TTC549 (cell line): Measurements from ENCODE around the gene RPUSD1.
"Not testable (repeated sequence)": the region's sequence is repeated elsewhere in the genome, so short reads cannot be mapped to it uniquely, and the experiment has no call there.

Experiments
- FAIRE-seq: peaks from 2 replicates; lab custom pipeline; 2012; peaks lifted over from hg19 to GRCh38; lab: Jason Lieb, UNC

The RPUSD1 gene, protein sequence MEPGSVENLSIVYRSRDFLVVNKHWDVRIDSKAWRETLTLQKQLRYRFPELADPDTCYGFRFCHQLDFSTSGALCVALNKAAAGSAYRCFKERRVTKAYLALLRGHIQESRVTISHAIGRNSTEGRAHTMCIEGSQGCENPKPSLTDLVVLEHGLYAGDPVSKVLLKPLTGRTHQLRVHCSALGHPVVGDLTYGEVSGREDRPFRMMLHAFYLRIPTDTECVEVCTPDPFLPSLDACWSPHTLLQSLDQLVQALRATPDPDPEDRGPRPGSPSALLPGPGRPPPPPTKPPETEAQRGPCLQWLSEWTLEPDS

DNA sequence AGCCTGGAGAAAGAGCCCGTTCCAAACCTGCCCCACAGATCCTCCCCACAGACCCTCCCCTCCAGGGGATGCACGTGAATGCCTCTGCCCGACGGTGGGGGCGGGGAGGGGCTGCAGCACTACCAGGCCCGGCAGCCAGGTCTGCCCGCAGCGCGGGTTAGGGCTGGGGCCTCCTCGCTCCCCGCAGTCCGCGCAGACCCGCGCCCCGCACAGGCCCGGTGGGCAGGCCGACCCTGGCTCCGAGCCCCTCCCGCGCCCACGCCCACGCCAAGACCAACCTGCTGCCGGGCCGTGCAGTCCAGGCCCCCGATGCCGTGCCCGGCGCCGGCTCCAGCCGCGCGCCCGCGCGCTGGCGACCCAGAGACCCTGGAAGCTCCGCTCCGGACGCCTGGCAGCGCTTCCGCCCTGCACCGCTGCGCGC is at the start of gene RPUSD1:
Gene RPUSD1, minus strand, starts transcription at position 404 of the 421 bp plus-strand sequence. CDS start 644 bp downstream, outside the sequence.
- FAIRE-seq, result no peak

DNA sequence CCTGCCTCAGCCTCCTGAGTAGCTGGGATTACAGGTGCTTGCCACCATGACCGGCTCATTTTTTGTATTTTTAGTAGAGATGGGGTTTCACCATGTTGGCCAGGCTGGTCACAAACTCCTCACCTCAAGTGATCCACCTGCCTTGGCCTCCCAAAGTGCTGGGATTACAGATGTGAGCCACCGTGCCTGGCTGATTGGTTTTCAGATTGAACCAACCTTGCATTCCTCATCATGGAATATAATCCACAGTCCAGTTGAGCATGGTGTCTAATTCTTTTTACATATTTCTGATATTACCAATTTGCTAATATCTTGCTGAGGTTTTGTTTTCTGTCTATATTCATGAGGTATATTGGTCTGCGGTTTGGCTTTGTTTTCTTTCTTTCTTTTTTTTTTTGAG is 48.6 kb upstream of the RPUSD1 start:
- not testable (repeated sequence) for FAIRE-seq

DNA sequence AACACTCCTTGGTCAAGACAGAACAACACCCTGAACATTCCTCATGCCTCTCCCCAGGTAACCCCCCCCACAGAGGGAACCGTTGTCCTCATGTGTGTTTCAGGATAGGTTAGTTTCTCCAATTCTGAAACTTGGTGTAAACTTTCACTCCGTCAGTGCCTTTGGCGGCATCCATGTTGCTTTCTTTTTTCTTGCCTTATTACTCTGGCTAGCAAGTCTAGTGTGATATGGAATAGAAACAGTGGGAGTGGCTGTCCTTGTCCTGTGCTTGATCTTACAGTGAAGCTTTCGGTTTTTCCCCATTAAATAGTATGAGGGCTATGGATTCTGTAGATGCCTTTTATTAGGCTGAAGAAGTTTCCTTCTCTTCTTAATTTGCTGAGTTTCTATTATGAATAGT is 48.0 kb upstream of the RPUSD1 start:
- no peak for FAIRE-seq

DNA sequence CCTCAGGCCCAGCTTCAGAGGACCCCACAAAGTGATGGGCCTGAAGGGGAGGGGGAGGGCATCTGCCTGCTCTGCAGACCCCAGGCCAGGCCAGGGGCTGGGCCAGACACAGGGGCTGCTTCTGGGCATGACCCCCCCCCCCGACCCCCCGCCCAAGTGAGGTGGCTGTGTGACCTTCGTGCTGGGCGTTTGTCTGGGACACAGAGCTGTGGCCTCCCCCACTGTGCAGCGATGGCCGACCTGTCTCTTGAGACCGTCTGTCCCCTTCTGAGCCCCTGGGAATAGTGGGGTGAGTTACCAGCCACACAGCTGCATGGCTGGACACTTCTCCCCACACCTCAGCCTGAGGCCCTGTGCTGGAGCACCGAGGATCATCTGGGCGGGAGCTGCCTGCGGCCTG is 47.2 kb upstream of the RPUSD1 start:
- FAIRE-seq, result no peak

DNA sequence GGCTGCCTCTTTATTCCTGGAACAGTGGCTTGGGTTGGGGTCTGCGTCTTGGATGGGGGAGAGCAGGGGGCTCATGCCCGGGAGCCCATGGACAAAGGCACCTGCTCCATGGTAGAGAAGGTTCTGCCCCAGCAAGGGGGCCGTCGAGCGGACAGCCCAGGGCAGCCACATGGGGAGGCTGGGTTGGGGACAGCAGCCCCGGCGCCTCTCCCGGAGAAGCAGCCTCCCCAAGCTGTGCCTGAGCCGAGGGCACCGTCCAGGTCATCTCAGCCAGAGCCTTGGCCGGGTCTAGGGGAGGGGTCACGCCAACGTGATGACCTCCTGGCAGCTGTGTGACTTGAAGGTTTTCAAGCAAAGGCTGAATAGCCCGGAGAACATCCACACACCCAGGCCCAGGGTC is 45.2 kb upstream of the RPUSD1 start:
- FAIRE-seq, result no peak

DNA sequence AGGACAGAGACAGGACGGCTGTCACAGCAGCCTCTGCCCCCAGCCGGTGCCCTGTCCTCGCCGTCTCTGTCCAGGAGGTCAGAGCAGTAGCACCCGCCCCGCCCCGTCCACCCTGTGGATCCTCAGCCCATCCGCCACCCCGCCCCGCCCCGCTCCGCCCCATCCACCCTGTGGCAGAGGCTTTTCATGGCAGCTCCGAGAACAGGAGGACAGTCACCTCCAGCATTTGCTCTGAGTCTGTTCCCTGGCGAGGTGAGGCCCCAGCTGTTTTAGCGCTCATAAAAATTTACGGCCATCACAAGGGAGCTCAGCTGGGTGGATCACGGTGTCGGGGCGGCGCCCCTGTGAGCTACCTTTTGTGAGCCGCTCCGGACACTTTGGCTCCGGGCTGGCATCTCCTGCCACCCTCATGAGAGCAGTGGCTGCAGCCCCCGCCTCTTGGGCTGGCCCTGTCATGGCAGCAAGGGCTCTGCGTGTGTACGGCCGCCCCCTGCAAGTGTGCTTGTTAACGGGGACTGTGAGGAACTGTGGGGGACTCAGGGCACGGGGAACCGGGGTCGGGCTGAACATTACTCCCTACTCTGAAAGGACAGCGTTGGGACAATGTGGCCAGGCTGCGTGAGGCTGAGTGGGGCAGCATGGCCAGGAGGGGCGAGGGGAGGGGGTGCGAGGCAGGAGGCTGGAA is 44.6 kb upstream of the RPUSD1 start:
- FAIRE-seq, result no peak

DNA sequence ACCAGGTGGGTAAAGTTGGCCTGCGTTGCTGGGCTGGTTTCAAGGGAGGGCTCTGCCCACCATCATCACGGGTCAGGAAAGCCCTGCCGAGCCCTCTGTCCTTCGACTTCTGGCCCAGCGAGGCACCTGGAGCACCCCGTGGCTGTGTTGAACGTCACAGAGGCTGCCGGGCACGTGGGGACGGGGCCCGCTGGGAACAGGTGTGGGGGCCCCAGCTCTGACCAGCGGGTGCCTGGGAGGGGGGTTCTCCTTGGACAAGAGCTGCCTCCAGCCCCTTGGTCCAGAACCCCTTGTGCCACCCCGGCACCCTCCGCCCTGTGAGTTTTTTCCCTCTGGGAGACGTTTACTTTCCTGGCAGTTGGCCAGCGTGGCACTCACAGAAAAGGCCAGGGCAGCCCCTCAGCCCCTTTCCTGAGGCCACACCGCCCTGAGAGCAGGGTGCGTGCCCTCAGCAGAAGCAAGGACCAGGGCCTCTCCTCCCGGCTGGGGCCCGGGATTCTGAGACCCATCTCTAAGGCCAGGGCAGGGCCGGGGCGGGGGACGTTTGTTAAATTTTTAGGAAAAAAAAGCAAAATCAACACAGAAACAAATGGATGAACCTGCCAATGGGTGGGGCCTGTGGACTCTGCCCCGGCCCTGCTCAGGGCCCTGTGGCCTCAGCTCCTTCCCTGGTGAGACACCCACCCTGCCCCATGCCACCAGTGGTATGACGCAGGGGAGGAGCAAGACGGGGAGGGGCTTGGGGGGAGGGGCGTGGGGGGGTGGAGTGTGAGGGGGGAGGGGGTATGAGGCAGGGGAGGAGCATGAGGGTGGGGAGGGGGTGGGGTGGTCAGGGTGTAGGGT is 43.6 kb upstream of the RPUSD1 start:
- no peak for FAIRE-seq

DNA sequence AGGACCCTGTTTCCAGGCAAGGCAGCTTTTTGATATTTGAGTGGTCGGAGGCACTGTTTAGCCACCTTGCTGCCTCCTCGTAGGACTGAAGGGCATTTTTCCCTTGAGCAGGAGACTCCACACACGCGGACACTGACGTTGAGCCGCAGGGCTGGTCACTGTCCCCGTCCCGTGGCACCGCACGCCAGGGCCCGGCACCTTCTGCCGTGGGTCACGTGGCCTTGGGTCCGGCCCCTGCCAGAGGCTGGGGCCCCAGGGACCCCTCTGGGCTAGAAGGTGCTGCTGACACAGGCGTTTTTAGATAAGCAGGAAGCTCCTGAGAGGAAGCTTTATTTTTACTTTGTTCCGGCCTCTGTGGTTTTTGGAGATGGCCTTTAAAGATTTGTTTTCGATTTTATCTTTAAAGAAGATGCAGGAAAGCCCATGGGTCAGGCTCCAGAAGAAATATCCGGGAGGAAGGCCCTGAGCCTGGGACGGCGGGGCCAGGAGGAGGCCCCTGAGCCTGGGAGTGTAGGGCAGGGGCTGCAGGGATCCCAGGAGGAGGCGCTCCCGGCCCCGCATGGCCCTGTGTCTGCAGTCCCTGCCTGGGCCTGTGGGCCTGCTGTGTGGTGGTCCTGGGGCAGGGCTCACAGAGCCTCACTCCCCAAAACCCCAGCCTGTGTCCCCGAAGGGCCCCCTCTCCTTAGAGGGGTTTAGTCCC is 42.8 kb upstream of the RPUSD1 start:
- FAIRE-seq, result no peak

DNA sequence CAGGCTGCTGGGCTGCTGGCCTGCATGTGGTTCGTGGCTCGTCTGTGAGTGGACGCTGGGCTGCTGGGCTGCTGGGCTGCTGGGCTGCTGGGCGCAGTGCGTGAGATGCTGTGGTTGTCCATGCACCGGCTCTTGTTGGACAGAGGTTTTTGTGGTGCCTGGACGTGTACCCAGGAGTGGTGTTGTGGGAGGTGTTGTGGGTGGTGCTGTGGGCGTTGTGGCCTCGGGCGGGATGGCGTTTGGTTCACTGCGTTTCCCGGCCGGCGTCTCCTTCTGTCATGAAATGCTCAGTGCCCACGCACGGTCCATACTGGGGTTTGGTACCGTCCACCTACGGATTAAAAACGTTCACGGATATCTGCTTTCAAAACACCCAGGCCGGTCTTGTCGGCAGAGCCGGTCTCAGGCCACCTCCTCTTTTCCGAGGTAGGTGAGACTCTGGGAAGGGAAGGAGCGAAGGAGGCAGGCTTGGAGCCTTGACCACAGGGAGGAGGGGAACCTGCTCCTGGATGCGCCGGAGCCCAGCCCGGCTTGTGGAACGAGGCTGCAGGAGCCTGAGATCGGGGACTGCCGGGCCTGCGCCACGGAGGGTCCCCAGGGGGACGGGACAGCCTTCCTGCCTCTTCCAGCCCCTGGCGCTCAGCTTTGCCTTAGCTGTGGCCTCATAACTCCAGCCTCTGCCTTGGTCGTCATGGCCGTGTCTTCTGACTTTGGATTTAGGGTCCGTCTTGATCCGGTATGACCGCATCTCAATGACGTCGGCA is 42.1 kb upstream of the RPUSD1 start:
- no peak for FAIRE-seq

DNA sequence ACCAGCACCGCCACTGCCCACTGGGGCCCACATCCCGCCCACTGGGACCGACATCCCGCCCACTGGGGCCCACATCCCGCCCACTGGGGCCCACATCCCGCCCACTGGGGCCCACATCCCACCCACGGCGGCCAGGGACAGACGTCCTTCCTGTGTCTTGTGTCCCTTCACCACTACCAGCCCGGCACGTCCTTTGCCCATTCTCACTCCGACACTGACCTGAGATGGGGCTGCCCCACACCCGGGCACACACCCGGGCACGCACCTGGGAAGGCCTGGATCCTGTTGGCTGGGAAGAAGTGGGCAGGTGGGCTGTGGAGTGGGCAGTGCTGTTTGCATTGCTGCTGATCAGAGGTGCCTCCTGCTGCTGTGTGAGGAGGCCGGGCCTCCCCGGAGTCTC is 40.7 kb upstream of the RPUSD1 start:
- FAIRE-seq, result no peak

DNA sequence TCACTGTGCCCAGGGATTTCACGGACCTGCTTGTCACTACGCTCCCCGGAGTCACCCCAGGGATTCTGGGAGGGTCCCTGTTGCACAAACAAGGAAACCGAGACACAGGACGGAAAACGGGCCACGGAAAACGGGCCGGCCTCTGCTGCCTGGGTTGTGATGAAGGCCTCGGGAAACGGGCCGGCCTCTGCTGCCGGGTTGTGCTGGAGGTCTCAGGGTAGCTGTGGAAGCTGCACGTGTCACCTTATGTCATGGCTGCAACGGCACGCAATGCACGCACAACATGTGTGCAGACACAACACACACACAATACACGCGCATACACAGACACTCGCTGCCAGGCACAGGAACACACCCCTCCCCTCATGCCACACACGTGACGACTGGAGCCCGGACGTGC is 39.3 kb upstream of the RPUSD1 start:
- FAIRE-seq, result no peak

DNA sequence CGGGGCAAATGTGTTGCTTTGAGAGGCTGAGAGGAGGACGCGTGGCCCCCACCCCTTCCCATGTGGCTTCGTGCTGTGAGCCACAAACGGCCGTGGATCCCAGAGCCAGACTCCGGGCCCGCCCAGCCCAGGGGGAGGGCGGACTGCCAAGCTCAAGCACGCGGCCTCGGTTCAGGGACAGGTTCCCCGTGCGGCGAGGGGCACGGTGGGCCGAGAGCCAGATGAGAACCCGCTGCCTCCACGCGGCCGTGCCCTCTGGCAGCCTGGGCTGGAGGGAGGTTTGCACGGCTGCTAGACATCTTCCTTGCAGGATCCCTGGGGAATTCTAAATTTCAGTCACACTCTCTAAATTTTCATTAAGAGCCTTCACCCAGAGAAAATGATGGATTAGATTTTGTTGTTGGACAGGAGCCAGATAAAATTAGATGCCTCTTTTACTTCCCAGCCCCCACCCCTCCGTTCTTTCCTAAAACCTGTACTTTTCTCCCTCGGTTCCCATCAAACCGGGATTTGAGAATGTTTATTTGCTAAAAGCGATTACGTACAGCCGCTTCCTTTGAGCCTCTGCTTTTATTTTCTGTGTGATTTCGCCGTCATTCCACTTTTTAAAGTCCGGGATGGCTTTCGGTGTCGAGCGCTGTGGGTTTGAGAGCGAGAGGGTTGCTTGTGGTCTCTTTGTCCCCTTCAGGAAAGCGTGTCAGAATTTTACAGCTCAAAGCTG is 37.3 kb upstream of the RPUSD1 start:
- FAIRE-seq, result no peak

DNA sequence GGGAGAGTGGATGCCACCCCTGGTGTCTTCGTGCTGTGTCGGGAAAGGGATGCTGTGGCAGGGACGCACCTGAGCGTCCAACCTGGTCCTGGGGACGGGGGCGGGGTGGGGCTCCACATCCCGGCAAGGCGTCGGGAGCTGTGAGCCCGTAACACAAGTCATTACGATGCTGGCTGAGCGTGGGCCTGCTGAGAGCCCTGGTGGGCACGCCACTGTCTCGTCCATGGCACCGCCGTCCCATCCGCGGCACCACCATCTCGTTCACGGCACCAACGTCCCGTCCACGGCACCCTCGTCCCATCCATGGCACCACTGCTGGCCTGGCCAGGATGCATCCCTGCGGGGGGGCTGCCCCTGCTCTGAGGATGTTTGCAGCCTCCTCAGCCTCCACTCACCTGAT is 36.4 kb upstream of the RPUSD1 start:
- FAIRE-seq, result no peak

DNA sequence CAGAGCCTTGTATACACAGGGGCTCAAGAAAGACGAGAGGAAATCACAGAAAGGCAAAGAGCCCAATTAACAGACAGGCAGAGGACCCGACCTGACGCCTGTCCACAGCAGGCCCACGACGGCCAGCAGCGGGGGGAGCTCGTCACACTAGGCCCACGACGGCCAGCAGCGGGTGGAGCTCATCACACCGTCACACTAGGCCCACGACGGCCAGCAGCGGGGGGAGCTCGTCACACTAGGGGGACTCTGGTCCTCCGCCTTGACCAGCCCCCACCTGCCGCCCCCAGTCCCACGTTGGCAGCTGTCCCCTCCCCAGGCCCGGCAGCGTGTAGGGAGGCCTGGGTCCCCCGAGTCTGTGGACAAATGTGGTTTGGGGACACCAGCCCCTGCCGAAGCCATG is 36.0 kb upstream of the RPUSD1 start:
- FAIRE-seq, result no peak

DNA sequence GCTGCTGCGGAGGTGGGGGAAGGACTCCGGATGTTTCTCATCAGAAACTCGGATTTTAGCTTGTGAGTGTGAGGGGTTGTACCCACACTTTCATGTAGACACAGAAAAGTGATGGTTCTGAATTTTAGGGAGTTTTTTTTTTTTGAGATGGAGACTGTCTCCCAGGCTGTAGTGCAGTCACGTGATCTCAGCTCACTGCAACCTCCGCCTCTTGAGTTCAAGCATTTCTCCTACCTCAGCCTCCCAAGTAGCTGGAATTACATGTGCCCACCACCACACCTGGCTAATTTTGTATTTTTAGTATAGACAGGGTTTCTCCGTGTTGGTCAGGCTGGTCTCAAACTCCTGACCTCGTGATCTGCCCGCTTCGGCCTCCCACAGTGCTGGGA is 34.7 kb upstream of the RPUSD1 start:
- FAIRE-seq, result no peak

DNA sequence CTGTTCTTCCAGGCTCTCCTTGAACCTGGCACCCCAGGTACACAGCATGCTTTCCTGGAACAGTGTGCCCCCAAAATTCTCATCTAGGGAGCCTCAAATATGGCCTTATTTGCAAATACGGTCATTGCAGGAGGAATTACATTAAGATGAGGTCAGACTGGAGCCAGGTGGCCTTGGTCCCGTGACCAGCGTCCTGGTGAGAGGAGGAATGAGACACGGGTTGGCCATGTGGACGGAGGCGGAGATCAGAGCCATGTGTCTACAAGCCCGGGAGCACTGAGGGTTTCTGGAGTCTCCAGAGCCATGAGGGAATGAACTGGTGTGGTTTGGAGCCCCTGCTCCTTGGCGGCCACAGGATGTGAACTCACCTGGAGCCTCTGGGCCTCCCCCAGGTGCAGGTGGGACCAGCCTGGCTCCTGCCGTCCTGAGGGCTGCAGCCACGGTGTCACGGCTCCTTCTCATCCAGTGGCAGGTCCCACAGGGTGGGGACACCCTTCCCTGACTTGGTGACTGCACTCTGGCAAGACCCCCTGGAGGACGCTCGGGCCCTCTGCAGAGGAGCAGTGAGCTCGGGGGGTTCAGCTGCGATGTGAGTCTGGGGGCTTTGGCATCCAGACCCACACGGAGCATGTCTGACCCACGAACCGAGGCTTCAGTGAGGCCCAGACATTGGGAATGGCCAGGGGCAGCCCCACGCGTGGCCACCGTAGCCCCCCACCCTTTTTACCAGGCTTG is 34.2 kb upstream of the RPUSD1 start:
- FAIRE-seq, result no peak

DNA sequence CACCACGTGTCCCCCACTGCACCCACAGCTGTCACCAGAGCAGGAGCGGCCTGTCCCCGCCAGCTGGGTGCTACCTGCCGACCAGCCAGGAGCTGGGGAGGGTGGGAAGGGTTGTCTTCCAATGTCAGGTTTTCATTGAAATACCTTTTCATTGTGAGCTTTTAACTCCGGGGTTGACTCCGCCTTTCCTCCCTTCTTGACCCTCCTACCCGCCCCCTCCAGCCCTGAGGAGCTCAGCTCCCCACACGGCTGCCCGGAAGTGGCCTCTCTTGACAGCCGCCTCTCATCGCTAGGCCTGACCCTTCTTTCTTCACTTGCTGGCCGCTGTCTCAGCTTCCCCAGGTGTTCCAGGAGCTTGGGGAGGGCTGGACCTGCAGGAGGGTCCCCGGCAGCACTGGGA is 33.6 kb upstream of the RPUSD1 start:
- no peak for FAIRE-seq

DNA sequence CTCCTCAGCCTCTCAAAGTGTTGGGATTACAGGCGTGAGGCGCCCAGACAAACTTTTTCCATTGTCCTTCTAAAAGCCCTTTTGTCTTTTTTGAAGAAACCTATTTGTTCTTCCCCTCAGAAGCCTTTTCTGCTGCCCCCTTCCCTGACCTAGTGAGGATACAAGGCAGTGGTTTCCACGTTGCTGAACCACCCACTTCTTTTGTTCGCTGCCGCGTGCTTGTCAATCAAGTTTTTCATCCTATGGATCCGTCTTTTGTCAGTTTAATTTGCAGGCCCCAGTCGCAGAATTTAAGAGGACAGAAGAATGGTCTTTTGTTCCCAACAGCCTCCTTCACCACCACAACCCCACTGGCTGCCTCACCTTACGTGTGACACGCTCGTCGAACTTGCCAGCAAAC is 32.6 kb upstream of the RPUSD1 start:
- no peak for FAIRE-seq

DNA sequence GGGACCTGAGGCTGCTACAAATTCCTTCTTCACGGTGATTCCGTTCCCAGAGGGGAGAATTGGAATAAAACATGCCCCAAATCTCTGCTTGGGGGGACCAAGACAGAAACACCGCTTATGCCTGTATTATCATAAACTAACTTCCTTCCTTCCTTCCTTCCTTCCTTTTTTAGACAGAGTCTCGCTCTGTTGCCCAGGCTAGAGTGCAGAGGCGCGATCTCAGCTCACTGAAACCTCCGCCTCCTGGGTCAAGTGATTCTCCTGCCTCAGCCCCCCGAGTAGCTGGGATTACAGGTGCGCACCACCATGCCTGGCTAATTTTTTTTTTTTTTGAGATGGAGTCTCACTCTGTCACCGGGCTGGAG is 31.8 kb upstream of the RPUSD1 start:
- not testable (repeated sequence) for FAIRE-seq

DNA sequence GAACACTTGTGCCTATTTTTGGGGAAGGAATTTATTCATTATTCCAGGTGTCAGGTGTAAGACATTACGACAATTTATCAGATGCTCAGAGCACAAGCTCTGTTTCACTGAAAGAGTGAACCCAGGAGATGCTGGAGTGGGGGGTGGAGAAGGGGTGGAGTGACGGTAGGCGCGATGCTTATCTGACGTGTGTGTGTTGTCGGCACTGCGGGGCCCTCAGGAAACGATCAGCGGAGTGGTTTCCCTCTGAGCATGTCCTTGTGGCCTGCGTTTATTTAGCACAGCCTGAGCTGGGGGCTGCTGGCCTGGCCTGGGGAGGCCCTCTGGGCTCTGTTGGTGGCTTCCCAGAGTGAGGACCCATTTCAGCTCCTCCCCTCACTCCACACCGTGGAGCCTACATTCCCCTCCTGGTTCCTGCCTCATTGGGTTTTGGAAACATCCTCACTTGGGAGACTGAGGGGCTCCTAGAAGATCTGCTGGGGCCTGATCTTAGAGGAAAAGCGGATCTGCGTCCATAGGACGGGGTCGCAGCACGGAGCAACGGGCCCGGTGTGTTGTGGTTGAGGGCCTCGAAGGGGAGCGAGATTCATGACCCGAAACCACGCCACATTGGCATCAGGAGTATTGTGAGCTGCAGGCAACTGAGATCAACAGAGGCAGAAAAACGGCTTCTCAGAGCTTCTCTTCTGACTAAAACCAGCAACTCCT is 31.3 kb upstream of the RPUSD1 start:
- FAIRE-seq, result no peak
